Stimulated activated CD8-positive, alpha-beta memory T cell treated with anti-CD3 and anti-CD28 coated beads, Interleukin-12 subunit alpha, Interleukin-12 subunit beta, amount 100 ng/mL, for 1 hour (primary cell): ENCODE data around the gene LCE1A.

Experiments used
- DNase-seq: peaks from one replicate; pipeline ENCODE4 v3.0.0-alpha.2; 2020; ENCODE audit warnings: low read depth

Gene LCE1A, protein sequence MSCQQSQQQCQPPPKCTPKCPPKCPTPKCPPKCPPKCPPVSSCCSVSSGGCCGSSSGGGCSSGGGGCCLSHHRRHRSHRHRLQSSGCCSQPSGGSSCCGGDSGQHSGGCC

DNA sequence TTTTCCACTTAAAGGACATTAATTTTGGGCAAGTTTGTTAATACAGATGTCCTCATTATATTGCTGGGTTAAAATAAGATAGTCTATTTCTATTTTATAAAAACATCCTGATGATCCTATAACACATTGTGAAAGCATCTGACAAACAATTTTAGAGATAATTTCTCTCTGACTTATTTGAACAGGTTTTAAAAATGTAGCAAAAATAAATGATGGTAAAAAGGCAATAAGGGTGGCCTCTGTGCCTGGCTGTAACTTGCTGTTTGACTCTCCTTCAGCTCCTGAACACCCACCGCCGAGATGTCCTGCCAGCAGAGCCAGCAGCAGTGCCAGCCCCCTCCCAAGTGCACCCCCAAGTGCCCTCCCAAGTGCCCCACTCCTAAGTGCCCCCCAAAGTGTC is at the start of gene LCE1A:
Gene LCE1A (plus strand): TSS at position 301 of the 400 bp plus-strand sequence. CDS start 0 bp downstream, at position 301.
- DNase-seq = no peak

DNA sequence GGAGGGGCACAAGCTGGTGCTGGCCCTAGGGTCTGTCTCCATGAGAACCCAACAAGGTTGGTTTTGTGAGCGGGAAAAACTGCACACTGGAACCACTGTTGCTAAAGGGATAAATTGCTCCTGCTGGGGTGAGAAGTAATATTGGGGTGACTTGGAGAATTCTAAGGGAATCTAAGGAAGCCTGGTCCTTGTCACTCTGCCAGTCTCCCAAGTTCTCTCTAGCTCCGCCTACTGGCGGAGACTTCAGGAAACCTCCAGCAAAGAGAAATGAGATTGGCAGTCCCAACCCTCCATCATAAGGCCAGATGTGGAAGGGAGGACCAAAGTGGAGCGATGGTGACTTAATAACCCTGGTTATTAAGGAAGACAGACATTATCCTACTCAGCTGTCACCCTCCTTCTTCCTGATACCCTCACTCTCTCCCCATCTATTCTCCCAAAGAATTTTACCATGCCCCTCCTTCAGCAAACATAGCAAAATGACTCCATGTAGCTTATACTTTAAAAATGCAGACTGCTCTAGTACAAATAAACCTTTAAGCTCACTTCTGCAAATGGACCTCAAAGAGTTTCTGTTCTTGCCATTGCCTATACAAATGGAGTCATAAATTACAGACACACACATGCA is 49.6 kb upstream of the LCE1A start:
- no peak for DNase-seq

DNA sequence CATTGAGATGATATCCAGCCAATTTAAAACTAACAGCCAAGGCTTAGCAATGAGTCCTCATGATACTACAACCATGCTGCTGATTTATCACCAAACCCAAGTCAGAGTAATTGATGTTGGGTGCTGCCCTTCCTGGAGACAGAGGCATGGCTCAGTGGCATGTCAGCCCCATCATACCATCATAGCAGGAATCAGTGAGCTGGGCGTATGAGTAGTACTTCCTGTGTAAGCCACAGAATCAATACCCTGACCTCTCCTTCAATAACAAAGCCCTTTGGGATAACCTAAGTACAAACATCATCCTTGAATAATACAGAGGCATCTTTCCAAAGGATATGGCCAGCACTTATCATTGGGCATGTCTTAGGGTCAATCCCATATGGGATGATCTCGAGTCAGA is 44.2 kb upstream of the LCE1A start:
- no peak for DNase-seq

DNA sequence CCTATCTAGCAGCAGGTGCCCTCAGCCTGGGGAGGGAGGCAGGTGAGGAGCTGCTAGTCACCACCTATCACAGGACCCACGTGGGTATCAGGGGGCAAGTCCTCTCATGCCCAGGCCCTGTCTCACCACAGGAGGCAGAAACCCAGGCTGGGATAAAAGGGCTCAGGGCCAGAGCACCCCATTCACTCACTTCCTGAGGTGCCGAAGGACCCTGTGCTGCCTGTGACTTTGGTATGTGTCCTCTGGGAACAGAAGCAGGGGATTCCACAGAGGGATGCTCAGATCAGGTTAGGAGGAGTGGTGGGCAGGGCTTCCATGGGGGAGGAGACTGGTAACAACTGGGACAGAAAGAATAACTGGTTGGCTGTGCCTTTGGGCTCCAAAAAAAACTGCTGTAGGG is 41.2 kb upstream of the LCE1A start, which contains the start of gene LCE1E:
Gene LCE1E (plus strand): TSS at position 181 of the 400 bp plus-strand sequence. CDS start 1,043 bp downstream, outside the sequence.
- no peak for DNase-seq

DNA sequence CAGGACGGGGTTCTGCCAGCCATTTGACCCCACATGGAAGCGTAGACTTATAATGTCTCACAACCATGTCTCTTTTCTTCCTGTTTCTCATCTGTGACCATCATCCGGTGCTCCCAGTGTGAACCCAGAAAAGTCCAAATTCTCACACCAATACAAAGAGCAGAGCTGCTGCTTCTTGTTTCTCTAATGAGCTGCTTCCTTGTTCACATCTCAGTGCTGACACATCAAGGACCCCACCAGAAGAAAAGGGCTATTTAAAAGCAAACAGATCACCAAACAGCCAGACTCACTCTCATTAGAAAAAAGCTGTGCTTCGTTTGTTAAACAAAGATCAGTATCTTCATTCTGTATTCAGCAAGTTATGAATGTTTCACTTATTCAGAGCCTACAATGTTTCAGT is 31.6 kb upstream of the LCE1A start:
- no peak for DNase-seq

DNA sequence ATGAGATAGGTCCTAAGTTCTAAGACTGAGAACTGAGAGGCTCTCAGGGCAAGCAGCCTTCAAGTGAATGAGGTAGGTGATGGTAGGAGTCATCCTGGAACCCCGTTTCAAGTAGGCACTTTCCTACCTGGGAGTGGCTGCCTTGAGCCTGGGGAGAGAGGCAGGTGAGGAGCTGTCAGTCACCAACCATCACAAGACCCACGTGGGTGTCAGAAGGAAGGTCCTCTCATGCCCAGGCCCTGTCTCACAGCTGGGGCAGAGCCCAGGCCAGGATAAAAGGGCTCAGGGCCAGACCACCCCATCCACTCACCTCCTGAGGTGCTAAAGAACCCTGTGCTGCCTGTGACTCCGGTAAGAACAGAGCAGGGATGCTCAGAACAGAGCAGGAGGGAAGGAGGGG is 30.9 kb upstream of the LCE1A start, which contains the start of gene LCE1D:
Gene LCE1D (plus strand): TSS at position 301 of the 400 bp plus-strand sequence. CDS start 1,074 bp downstream, outside the sequence.
- DNase-seq = no peak

DNA sequence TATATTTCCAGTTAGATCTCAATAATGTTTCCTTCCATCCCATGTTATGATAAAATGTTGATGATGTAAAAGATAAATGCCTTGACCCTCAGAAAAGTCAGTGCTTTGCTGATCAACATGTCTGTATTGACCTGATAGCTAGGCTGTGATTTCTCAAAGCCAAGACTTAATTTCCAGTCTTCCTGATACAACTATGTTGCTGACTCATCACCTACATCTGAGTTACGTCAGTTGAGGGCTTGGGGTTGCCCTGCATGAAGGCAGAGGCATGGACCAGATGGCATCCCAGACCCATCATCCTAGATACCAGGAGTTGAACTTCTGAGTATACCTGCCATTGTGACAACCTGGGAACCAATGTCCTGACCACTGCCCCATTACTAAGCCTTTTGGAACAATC is 25.9 kb upstream of the LCE1A start:
- no peak for DNase-seq

DNA sequence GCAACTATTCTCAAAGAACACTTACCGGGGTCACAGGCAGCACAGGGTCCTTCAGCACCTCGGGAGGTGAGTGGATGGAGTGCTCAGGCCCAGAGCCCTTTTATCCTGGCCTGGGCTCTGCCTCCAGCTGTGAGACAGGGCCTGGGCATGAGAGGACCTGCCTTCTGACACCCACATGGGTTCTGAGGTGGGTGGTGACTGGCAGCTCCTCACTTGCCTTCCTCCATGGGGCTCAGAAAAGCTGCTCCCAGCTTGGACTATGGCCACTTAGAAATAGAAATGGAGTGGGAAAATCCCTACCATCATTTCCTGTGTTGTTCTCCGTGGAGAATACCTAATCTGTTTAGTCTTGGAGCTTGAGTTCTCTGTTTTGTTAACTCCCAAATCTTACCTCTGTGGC is 20.7 kb upstream of the LCE1A start, which contains the start of gene LCE1C:
Gene LCE1C (minus strand): TSS at position 76 of the 400 bp plus-strand sequence. CDS start 1,173 bp downstream, outside the sequence.
- no peak for DNase-seq

DNA sequence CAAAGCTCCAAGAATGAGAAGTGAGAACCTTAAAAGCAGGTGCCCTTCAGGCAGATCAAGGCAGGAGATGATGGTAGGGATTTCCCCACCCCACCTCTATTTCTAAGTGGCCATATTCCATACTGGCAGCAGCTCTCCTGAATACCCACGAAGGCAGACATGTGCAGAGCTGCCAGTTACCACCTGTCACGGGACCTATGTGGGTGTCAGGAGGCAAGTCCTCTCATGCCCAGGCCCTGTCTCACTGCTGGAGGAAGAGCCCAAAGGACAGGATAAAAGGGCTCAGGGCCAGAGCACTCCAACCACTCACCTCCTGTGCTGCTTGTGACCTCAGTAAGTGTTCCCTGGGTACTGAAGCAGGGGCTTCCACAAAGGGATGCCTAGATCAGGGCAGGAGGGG is 16.2 kb upstream of the LCE1A start:
- no peak for DNase-seq

DNA sequence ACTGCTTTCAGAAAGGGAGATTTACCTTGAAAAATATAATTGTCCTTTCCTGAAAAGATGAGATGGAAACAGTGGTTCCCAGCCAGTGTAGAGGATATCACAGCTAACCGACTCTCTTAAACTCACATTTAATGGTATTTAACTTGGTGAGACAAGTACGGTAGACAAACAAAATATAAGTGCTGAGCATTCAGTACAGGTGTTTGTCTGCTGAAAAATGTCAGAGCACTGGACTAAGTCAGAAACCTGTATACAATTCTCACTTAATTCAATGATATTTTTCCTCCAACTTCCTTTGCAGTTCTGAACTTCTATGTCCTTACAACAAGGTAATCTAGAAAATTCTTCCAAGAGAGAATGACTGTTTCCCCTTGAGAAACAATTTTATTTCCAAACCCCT is 15.6 kb upstream of the LCE1A start, which contains the start of gene LCE1B:
Gene LCE1B (plus strand): TSS at position 301 of the 400 bp plus-strand sequence. CDS start 476 bp downstream, outside the sequence.
- no peak for DNase-seq

DNA sequence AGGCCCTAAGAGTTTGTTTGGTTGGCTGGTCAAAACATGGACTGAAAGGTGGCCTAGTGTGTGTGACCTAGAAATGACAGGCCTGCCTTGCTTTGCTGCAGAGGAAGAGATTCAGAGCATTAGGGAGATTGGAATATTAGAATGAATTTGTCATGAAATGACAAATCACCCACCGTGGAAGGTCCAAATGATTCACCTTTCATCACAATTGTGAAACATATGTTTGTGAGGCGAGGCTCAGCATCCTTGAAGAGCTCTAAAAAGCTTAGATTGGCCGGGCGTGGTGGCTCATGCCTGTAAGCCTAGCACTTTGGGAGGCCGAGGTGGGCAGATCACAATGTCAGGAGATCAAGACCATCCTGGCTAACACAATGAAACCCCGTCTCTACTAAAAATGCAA is 10.0 kb upstream of the LCE1A start:
- DNase-seq = no peak

DNA sequence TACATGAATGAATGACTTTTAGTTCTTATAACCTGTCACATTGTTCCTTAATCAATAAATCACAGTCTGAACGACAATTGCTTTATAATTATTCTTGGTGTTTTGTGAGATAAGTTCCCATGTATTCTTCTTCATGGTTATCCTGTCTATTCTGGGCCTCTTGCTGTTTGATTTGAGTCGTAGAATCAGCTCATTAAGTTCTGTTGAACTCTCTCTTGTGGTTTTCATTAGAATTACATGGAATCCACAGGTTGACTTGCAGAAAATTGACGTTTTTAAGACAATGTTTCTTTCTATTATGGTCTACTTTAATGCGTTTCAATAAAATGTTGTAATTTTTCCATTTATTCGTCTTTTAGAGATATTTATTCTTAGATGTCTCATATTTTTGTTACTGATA is 4.0 kb upstream of the LCE1A start:
- no peak for DNase-seq

DNA sequence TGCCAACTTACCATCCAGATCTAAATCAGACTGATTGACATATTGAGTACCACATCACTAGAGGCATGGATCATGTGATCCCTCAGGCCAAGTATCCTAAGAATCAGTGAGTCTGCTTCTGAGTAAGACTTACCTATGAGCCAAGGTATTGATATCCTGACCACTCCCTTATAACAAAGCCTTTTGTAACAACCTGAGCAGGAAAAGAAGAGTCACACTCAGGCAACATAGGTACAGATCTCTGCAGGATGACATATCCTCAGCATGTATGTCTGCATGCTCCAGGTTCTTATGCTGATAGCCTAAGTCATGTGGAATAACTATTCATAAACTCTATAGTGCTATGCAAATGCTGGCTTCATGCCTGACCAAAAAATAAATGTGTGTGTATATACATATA is 2.3 kb upstream of the LCE1A start:
- no peak for DNase-seq

DNA sequence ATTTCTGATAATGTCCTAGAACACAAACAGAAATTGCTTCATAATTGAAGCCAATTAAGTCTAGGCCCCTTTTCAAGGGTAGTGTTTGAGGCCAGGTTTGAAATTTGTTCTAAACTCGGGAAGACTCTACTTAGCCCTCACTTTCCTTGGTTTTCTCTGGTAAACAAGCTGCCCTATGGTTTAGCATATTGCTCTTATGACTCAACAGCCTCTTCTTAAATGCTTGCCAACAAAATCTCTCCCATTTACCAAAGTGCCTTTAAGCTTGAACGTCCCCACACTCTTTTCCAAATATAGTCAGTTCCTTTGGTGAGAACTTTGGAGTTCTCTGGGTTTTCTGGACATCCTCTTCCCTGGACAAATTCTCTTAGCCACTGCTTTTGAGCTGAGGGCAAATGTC is 9.6 kb downstream of the LCE1A start:
- DNase-seq = no peak

DNA sequence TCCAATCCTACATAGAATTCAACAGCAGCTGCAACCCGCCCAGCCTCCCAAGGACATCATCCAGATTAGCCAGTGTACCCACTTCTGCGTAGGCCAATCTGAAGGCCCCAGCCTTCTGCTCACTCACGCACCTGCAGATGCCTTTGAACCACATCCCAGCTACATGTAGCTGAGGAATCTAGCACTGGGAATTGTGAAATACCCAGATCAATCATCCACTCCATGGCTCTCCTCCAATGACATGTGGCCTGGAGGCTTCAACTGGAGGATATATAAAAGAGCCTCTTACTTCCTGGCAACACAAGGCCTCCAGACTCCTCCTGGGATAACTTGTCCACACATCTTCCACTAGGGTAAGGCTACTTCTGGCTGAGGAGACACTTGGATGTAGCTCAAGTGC is 15.3 kb downstream of the LCE1A start, which contains the start of gene LCE6A:
Gene LCE6A (plus strand): TSS at position 301 of the 400 bp plus-strand sequence. CDS start 665 bp downstream, outside the sequence.
- no peak for DNase-seq

DNA sequence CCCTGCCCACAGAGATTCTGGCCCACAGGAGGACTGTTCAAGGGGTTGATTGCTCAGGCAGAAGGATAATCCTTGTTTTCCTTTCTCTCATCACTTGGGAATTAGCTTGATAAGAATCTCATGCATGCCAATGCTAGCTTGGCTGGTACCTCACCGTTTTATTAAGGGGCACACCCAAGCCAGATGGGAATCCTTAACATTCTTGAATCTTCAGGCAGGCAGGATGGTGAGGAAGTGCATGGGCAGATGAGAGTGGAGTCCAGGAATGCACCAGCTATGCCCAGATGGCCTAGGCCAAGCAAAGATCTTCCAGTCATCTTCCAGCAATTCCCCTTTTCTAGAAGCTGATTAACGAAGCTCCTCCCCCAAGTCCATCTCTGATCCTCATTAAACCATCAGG is 28.4 kb downstream of the LCE1A start:
- DNase-seq = no peak

DNA sequence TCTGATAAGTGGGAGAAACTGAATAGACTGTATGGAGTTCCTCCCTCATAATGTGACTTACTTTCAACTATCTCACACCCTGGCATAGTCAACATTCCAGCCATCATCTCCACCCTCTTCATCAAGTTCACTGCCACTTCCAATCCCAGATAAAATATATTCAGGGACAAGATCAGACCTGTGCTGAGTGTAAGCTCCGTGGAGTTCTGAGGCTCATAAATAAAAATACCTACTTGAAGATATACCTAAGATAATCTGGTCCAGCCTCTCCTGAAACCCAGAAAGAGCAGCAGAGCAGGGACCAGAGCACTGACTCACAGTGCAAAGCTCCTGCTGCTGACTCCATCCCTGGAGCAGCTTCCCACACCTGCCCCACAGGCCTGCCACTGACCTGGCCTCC is 30.8 kb downstream of the LCE1A start:
- DNase-seq = no peak

DNA sequence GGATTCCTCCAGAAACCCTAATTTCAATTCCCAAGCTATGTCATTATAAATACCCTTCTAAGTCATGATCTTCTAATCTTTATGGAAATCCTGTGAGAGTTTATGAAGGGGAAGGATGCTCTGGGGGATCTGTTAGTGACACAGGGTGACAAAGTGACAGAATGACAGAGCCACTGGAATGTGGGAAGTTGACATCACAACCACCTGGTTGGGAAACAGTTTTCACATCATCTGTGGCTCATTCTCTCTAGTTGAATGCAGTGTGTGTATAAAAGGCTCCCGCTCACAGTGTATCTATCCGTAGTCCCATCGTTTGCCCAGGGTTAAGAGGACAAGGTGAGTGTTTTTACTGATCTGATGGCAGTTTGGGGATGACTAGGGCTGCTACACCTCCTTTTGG is 32.4 kb downstream of the LCE1A start, which contains the start of gene LCE7A:
Gene LCE7A (plus strand): TSS at position 301 of the 400 bp plus-strand sequence. CDS start 702 bp downstream, outside the sequence.
- DNase-seq = no peak

DNA sequence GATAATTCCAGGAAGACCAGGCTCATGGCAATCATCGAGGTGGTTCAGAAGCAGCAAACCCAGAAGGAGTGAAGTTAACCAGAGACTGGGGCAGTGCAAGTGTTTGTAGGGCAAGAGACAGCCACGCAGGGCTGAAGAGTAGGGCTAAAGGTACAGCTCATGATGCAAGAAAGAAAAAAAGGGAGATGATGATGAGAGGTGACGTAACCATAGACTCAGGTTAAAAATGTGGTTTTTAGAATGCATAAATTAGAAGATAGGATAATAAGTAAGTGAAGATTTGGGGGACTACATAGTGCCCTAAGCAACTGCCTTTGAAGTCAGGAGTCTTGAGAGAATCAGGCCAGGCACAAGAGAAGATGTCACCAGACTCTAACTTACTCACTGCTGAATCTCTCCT is 32.9 kb downstream of the LCE1A start:
- no peak for DNase-seq

DNA sequence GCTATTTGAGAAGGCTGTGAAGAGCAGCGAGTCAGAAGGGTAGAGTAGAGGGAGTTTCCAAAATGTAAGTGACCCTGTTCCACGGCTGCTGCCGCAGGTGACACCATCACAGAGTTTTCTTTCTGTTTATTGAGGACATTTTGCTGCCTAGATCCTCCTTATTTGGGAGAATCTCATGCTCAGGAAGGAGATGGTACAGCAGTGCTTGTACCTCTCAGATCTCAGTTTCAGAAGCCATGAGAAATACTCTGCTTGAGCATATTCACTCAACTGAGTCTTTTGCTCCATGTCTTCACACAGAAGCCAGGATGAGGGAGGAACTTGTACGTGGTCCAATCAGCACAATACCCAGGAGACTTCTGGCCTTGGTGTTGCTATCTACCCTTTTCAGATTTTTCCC is 34.1 kb downstream of the LCE1A start:
- no peak for DNase-seq

DNA sequence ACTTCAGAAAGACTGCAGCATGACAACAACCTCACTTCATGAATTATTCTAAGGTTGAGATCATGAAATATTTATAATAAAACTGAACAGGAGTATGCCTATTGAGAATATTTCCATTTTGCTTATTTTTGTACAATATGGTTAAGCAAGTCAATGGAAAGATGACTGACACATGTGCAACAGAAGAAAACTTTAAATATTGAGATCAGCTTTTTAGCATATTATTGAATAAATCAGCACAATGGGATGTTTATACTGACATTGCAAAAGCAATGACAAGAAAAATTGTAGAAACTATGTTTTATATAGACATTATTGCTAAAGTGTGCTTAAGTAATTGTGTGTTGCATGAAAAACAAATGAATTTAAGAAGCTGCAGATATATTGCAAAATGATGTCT is 37.2 kb downstream of the LCE1A start:
- no peak for DNase-seq

DNA sequence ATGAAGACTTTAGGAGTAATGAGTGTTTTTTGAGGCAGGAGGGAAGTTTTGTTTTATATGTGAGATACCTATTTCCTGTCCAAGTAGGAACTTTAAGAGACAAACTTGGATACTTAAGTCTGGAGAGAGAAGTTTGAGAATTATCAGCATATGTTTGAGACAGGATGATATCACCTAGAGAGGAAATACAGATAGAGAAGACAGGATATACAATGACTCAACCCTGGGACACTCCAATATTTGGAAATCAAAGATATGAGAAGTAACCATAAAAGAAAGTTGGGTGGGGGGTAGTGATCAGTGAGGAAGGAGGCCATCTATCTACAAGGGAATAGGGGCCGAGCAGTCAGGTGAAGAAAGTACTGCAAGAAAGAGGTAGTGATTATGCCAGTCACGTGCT is 39.0 kb downstream of the LCE1A start:
- no peak for DNase-seq

DNA sequence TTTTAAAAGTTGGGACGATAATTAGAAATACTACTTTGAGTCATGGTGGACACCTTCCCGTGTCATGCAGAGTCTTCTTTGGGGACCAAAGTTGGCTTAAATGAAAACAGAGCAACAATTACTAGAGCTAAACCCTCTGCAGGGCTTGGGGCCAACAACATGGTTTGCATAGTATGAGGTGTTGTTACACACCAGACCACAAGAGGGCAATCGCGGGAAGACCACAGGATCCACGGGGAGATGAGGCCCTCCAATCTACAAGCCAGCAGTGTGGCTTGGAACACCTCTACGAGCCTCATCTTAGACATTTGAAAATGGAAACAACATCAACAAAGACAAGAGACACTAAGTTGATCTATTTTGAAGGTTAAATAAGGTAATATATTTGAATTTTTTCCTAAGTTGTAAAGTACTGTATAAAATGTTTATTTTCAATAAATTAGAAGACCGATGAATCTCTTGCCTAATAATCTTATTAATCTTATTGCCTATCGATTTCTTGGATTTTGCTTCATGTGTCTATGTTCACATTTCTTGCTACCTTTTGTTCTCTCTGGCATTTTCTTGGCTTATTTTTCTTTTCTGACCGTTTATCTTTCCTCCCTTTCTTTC is 42.6 kb downstream of the LCE1A start:
- DNase-seq = peak; percentile 38
